SU-DHL-6 (cell line): ENCODE results near the gene IL22.

Experiments
- H2AFZ ChIP-seq: fragments of 200-600 bp; sonication (generic); 2 replicates; pipeline ENCODE4 v1.6.1; 2014; ENCODE audit warnings: low read depth, mild to moderate bottlenecking, moderate library complexity, mixed read lengths, antibody characterized with exemption, low read length; ENCODE audit not compliant: severe bottlenecking
- H3F3A ChIP-seq: fragments of 200-600 bp; shearing (Covaris generic); 2 replicates; pipeline ENCODE4 v1.6.0; 2016; ENCODE audit warnings: antibody characterized with exemption, mild to moderate bottlenecking; ENCODE audit not compliant: insufficient read depth
- H3K27ac ChIP-seq: fragments of 200-600 bp; sonication (generic); 2 replicates; pipeline ENCODE4 v1.5.1; 2016; ENCODE audit warnings: low read depth, mild to moderate bottlenecking, low read length, moderate library complexity, mixed read lengths
- H3K27me3 ChIP-seq: fragments of 200-600 bp; sonication (generic), shearing (Covaris generic); 2 replicates; pipeline ENCODE4 v1.6.0; 2014; ENCODE audit warnings: mild to moderate bottlenecking, low read length
- H3K36me3 ChIP-seq: fragments of 200-600 bp; sonication (generic); 2 replicates; pipeline ENCODE4 v1.6.1; 2014; ENCODE audit warnings: mild to moderate bottlenecking, low read length, mixed read lengths
- H3K4me2 ChIP-seq: fragments of 300-600, 200-600 bp; shearing (Covaris generic), sonication (generic); 2 replicates; pipeline ENCODE4 v1.6.0; 2014; ENCODE audit warnings: low read length, low read depth, mild to moderate bottlenecking; ENCODE audit not compliant: poor library complexity, severe bottlenecking
- H3K4me3 ChIP-seq: fragments of 200-600 bp; sonication (generic); 2 replicates; pipeline ENCODE4 v1.5.1; 2014; ENCODE audit warnings: antibody characterized with exemption, low read length, mild to moderate bottlenecking, mixed read lengths; ENCODE audit not compliant: insufficient read depth, poor library complexity, severe bottlenecking
- H3K79me2 ChIP-seq: fragments of 200-600 bp; sonication (generic); 2 replicates; pipeline ENCODE4 v1.6.1; 2014; ENCODE audit warnings: mild to moderate bottlenecking, low read length, moderate library complexity; ENCODE audit not compliant: insufficient read depth
- H3K9ac ChIP-seq: fragments of 200-600 bp; sonication (generic); 2 replicates; pipeline ENCODE4 v1.7.0; 2014; ENCODE audit warnings: mild to moderate bottlenecking, low read length
- H3K9me2 ChIP-seq: fragments of 200-600 bp; sonication (generic); replicated peaks from 2 replicates; pipeline ENCODE4 v1.6.1; 2014; ENCODE audit warnings: low read length; ENCODE audit not compliant: insufficient read depth
- H3K9me3 ChIP-seq: fragments of 200-600 bp; sonication (generic); 2 replicates; pipeline ENCODE4 v1.6.1; 2014; ENCODE audit warnings: low read length, mixed read lengths; ENCODE audit not compliant: insufficient read depth
- H4K20me1 ChIP-seq: fragments of 200-600 bp; sonication (generic); 2 replicates; pipeline ENCODE4 v1.6.1; 2014; ENCODE audit warnings: low read depth, mild to moderate bottlenecking, antibody characterized with exemption, low read length, moderate library complexity, mixed read lengths
- EZH2phosphoT487 ChIP-seq: fragments of 200-600 bp; sonication (generic), shearing (Covaris generic); conservative IDR thresholded peaks from 2 replicates; pipeline ENCODE4 v1.6.1; 2018; ENCODE audit warnings: mild to moderate bottlenecking, antibody characterized with exemption, low read length, moderate library complexity, mixed read lengths
- TF ChIP-seq, protein P1 (sequence below): fragments of 200-600 bp; sonication (generic); IDR thresholded peaks from one replicate; pipeline ENCODE4 v1.5.1; 2017; ENCODE audit warnings: antibody characterized with exemption, mild to moderate bottlenecking, low read length, moderate library complexity; ENCODE audit not compliant: insufficient read depth, poor library complexity, severe bottlenecking

Gene IL22

DNA sequence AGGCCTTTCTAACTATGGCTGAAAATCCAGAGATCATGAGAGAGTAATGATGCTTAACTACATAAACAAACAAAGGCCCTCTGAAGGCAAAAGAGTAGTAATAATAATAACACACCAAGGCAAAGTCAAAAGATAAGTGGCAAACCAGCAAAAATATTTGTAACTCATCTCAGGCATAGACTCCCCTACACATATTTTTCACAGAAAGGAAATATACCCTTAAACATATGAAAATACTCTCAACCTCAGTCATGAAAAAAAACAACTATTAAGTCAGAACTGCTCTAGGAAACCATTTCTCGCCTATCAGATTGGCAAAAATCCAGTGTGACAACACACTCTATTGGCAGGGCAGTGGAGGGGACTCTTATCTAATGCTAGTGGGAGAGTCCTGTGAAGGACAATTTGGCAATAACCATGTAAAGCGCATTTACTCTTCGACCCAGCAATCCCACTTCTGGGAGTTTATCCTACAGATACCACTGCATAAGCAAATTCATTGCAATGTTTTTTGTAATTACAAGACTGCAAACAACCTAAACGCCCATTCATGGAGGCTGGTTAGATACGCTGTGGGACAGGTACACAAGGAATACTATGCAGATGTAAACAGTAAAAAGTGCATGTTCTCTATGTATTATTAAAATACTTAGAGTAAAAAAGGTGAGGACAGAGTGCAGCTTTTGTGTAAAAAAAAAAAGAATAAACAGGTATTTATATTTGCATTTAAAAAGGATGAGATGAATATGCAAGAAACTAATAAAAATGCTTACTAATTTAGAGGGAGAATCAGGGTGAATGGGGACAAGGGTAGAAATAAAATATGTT is 26.0 kb upstream of the IL22 start:
- TF ChIP-seq, protein P1, sequence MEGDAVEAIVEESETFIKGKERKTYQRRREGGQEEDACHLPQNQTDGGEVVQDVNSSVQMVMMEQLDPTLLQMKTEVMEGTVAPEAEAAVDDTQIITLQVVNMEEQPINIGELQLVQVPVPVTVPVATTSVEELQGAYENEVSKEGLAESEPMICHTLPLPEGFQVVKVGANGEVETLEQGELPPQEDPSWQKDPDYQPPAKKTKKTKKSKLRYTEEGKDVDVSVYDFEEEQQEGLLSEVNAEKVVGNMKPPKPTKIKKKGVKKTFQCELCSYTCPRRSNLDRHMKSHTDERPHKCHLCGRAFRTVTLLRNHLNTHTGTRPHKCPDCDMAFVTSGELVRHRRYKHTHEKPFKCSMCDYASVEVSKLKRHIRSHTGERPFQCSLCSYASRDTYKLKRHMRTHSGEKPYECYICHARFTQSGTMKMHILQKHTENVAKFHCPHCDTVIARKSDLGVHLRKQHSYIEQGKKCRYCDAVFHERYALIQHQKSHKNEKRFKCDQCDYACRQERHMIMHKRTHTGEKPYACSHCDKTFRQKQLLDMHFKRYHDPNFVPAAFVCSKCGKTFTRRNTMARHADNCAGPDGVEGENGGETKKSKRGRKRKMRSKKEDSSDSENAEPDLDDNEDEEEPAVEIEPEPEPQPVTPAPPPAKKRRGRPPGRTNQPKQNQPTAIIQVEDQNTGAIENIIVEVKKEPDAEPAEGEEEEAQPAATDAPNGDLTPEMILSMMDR, result no peak
- no peak for TF ChIP-seq EZH2phosphoT487
- Histone ChIP-seq H3K79me2 (no peaks in the 10 kb centered on the region), H3K27ac (no peak overlapping the region), H3K9ac (no peak overlapping the region), H3K36me3 (no peaks in the 10 kb centered on the region), H3K4me3 (no peak overlapping the region), H2AFZ (no peak overlapping the region), H3K9me3 (no peaks in the 10 kb centered on the region), H3K9me2 (no peaks in the 10 kb centered on the region), H3F3A (no peaks in the 10 kb centered on the region), H4K20me1 (no peaks in the 10 kb centered on the region), H3K27me3 (no peaks in the 10 kb centered on the region), H3K4me2 (no peak overlapping the region)

DNA sequence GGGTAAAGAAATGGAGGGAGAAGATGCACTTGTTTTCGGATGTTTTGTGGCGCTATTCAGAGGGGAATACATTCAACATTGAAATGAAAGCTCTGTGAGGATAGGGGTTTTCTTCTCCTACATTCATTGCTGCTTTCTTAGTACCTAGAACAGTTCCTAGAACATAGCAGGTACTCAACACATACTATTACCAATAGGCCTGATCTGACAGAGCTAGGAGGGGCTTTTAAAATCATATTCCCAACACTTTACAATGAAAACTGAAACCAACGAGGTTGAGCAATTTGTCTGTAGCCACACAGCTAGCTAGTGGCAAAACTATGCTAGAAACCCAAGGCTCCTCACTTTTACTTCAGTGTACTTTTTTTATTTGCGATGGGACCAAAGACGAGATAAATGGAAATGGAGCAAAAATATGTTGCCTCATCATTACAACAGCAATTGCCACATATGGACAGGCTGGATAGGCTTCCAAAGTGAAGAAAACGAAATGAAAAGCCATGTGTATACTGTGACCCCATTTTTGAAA is 23.1 kb upstream of the IL22 start:
- H2AFZ ChIP-seq, result no peak overlapping the region
- no peak overlapping the region for H3K27ac ChIP-seq
- H4K20me1 ChIP-seq, result no peaks in the 10 kb centered on the region
- no peaks in the 10 kb centered on the region for H3K9me3 ChIP-seq
- H3K27me3 ChIP-seq, result no peaks in the 10 kb centered on the region
- H3K9ac ChIP-seq, result no peak overlapping the region
- H3K79me2 ChIP-seq, result no peaks in the 10 kb centered on the region
- no peak overlapping the region for H3K4me3 ChIP-seq
- H3K36me3 ChIP-seq, result no peaks in the 10 kb centered on the region
- TF ChIP-seq EZH2phosphoT487, result no peak
- TF ChIP-seq, protein P1, result no peak
- no peaks in the 10 kb centered on the region for H3K9me2 ChIP-seq
- H3F3A ChIP-seq, result no peaks in the 10 kb centered on the region
- H3K4me2 ChIP-seq, result no peak overlapping the region

DNA sequence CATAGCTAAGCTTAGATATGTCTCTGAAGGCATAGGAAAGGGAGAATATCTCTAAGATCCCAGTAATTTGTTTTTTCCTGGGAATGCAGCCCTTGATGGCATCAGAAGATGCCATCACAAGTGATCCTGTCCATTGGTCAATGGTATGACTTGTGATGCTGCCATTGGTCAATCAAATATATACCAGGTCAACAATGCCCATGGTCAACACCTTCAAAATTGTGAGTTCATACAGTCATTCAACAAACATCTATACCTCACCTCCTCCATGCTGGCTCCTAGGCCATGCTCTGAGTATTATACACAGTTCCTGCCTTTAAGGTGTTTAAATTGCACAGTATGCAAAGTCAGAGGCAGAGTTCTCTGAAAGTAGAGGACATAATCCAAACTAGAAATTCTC is 19.3 kb upstream of the IL22 start:
- Histone ChIP-seq H3K79me2 (no peaks in the 10 kb centered on the region), H3K9ac (no peak overlapping the region), H3F3A (no peaks in the 10 kb centered on the region), H2AFZ (no peak overlapping the region), H3K27ac (no peak overlapping the region), H3K36me3 (no peaks in the 10 kb centered on the region), H3K9me2 (no peaks in the 10 kb centered on the region), H3K4me3 (no peak overlapping the region), H3K27me3 (no peaks in the 10 kb centered on the region), H4K20me1 (no peaks in the 10 kb centered on the region), H3K4me2 (no peak overlapping the region), H3K9me3 (no peaks in the 10 kb centered on the region)
- TF ChIP-seq EZH2phosphoT487, result no peak
- TF ChIP-seq, protein P1, result no peak
